H9 (cell line): ENCODE results near the gene MMP23B. TPM values are rescaled to one million over a fixed set of nuclear protein-coding genes. Genes with fewer than 3 reads are reported as not detected.

Experiments used
- DNase-seq: peaks from one replicate; pipeline ENCODE4 v3.0.0-alpha.2; 2017
- H2AFZ ChIP-seq: one replicate; pipeline ENCODE4 v1.6.1; 2013; ENCODE audit warnings: mild to moderate bottlenecking, low read length, control low read depth, moderate library complexity
- H2AK5ac ChIP-seq: 2 replicates; pipeline ENCODE4 v1.6.1; 2013; ENCODE audit warnings: low read length, control low read depth, mixed read lengths; ENCODE audit not compliant: insufficient read length
- H2BK120ac ChIP-seq: one replicate; pipeline ENCODE4 v1.6.1; 2013; ENCODE audit warnings: low read depth, mild to moderate bottlenecking, low read length, control low read depth, inconsistent platforms; ENCODE audit not compliant: poor library complexity, severe bottlenecking
- H2BK12ac ChIP-seq: 2 replicates; pipeline ENCODE4 v1.6.1; 2013; ENCODE audit warnings: low read length, control low read depth, mixed read lengths, low read depth; ENCODE audit not compliant: insufficient read length
- H2BK15ac ChIP-seq: 2 replicates; pipeline ENCODE4 v1.6.1; 2013; ENCODE audit warnings: low read depth, low read length, control low read depth
- H2BK20ac ChIP-seq: one replicate; pipeline ENCODE4 v1.6.1; 2013; ENCODE audit warnings: low read depth, mild to moderate bottlenecking, low read length, control low read depth, inconsistent platforms; ENCODE audit not compliant: poor library complexity, severe bottlenecking
- H2BK5ac ChIP-seq: 2 replicates; pipeline ENCODE4 v1.6.1; 2013; ENCODE audit warnings: low read length, control low read depth, mixed read lengths; ENCODE audit not compliant: insufficient read length
- H3K14ac ChIP-seq: 2 replicates; pipeline ENCODE4 v1.6.1; 2013; ENCODE audit warnings: low read length, control low read depth; ENCODE audit not compliant: insufficient read depth
- H3K18ac ChIP-seq: 2 replicates; pipeline ENCODE4 v1.6.1; 2013; ENCODE audit warnings: low read depth, mild to moderate bottlenecking, mixed read lengths, low read length, control low read depth; ENCODE audit not compliant: insufficient read length
- H3K23ac ChIP-seq: 2 replicates; pipeline ENCODE4 v1.6.1; 2013; ENCODE audit warnings: low read length, control low read depth, mixed read lengths, low read depth; ENCODE audit not compliant: insufficient read length
- H3K23me2 ChIP-seq: 2 replicates; pipeline ENCODE4 v1.6.1; 2013; ENCODE audit warnings: low read depth, mild to moderate bottlenecking, mixed read lengths, low read length, control low read depth; ENCODE audit not compliant: insufficient read length, poor library complexity, severe bottlenecking
- H3K27ac ChIP-seq: 2 replicates; pipeline ENCODE4 v1.5.1; 2013; ENCODE audit warnings: low read length, control low read depth, mixed read lengths, low read depth; ENCODE audit not compliant: insufficient read length
- H3K27me3 ChIP-seq: 2 replicates; pipeline ENCODE4 v1.6.1; 2013; ENCODE audit warnings: low read length, control low read depth, inconsistent platforms; ENCODE audit not compliant: insufficient read depth
- H3K4ac ChIP-seq: 2 replicates; pipeline ENCODE4 v1.6.1; 2013; ENCODE audit warnings: low read depth, mild to moderate bottlenecking, control low read depth, inconsistent platforms, low read length, moderate library complexity
- H3K4me1 ChIP-seq: 2 replicates; pipeline ENCODE4 v1.6.1; 2013; ENCODE audit warnings: low read length, control low read depth, inconsistent platforms; ENCODE audit not compliant: insufficient read depth
- H3K4me2 ChIP-seq: 2 replicates; pipeline ENCODE4 v1.6.1; 2013; ENCODE audit warnings: low read length, control low read depth, mixed read lengths; ENCODE audit not compliant: insufficient read length, insufficient read depth
- H3K56ac ChIP-seq: 2 replicates; pipeline ENCODE4 v1.6.1; 2013; ENCODE audit warnings: low read depth, mild to moderate bottlenecking, mixed read lengths, low read length, control low read depth; ENCODE audit not compliant: insufficient read length
- H3K79me1 ChIP-seq: 2 replicates; pipeline ENCODE4 v1.6.1; 2013; ENCODE audit warnings: low read depth, mild to moderate bottlenecking, moderate library complexity, low read length, control low read depth, inconsistent platforms; ENCODE audit not compliant: insufficient read depth, poor library complexity, severe bottlenecking
- H3K79me2 ChIP-seq: 2 replicates; pipeline ENCODE4 v1.6.1; 2013; ENCODE audit warnings: low read length, control low read depth, inconsistent platforms; ENCODE audit not compliant: insufficient read depth
- H3K9ac ChIP-seq: 2 replicates; pipeline ENCODE4 v1.6.1; 2013; ENCODE audit warnings: low read length, control low read depth, mixed read lengths; ENCODE audit not compliant: insufficient read length; ENCODE audit errors: extremely low read depth
- H3K9me3 ChIP-seq: one replicate; pipeline ENCODE4 v1.6.1; 2013; ENCODE audit warnings: low read depth, low read length, inconsistent platforms; ENCODE audit not compliant: control insufficient read depth
- H3T11ph ChIP-seq: one replicate; pipeline ENCODE4 v1.6.1; 2013; ENCODE audit warnings: mild to moderate bottlenecking, low read length, control low read depth, inconsistent platforms
- H4K20me1 ChIP-seq: one replicate; pipeline ENCODE4 v1.6.1; 2013; ENCODE audit not compliant: control insufficient read depth, insufficient read length, insufficient read depth
- H4K5ac ChIP-seq: 2 replicates; pipeline ENCODE4 v1.6.1; 2013; ENCODE audit warnings: low read depth, mild to moderate bottlenecking, mixed read lengths, low read length, control low read depth; ENCODE audit not compliant: insufficient read length
- H4K8ac ChIP-seq: replicated peaks from 2 replicates; pipeline ENCODE4 v1.6.1; 2013; ENCODE audit warnings: low read length, control low read depth, mixed read lengths, low read depth; ENCODE audit not compliant: insufficient read length
- H4K91ac ChIP-seq: 2 replicates; pipeline ENCODE4 v1.6.1; 2013; ENCODE audit warnings: low read depth, mild to moderate bottlenecking, moderate library complexity, mixed read lengths, low read length, control low read depth; ENCODE audit not compliant: insufficient read length
- H3K27ac Mint-ChIP-seq, 3 experiments: 2 replicates in 2 of 3; 3 replicates in 1 of 3; pipeline ENCODE4 v1.8.0; 2020 to 2021; ENCODE audit warnings: mixed read lengths in 3 of 3, mild to moderate bottlenecking in 1 of 3, moderate library complexity in 1 of 3
- H3K27me3 Mint-ChIP-seq: 2 replicates; pipeline ENCODE4 v1.8.0; 2021; ENCODE audit warnings: low read depth, mild to moderate bottlenecking, moderate library complexity, mixed read lengths
- H3K36me3 Mint-ChIP-seq, 3 experiments: 2 replicates in 2 of 3; 3 replicates in 1 of 3; pipeline ENCODE4 v1.8.0; 2020 to 2021; ENCODE audit warnings: low read depth in 3 of 3, mixed read lengths in 3 of 3; ENCODE audit not compliant: insufficient read depth in 1 of 3
- H3K4me1 Mint-ChIP-seq, 2 experiments: 2 replicates each; pipeline ENCODE4 v1.8.0; 2020; ENCODE audit warnings: mixed read lengths in 2 of 2
- H3K4me3 Mint-ChIP-seq, 2 experiments: 2 replicates in 1 of 2; 3 replicates in 1 of 2; pipeline ENCODE4 v1.8.0; 2020 to 2021; ENCODE audit warnings: mild to moderate bottlenecking in 2 of 2, mixed read lengths in 2 of 2, moderate library complexity in 1 of 2
- H3K9me3 Mint-ChIP-seq, 2 experiments: 2 replicates in 1 of 2; 3 replicates in 1 of 2; pipeline ENCODE4 v1.8.0; 2020; ENCODE audit warnings: mild to moderate bottlenecking in 2 of 2, mixed read lengths in 2 of 2, moderate library complexity in 1 of 2
- WGBS: extraction: QIAGEN DNeasy Blood & Tissue Kit; methylation state at CpG from one replicate; pipeline ENCODE4 v1.1.7; 2013; ENCODE audit warnings: missing lambda C conversion rate, low lambda C conversion rate, mixed read lengths; ENCODE audit not compliant: insufficient read length; ENCODE audit errors: extremely low coverage; 5-methylcytosine and 5-hydroxymethylcytosine counted together
- total RNA-seq: library from RNA; stranded (reverse); gene quantifications from 2 replicates; pipeline ENCODE4 v1.2.1, GENCODE V29; 2021
- TF ChIP-seq, protein P1 (sequence below): fragments of 200-600 bp; sonication (generic); conservative IDR thresholded peaks from 3 replicates; pipeline ENCODE4 v1.8.0; 2021; ENCODE audit warnings: antibody characterized with exemption, mild to moderate bottlenecking

MMP23B gene
- total RNA-seq, 1 experiment from 2014 or later, result 12.5 TPM

DNA sequence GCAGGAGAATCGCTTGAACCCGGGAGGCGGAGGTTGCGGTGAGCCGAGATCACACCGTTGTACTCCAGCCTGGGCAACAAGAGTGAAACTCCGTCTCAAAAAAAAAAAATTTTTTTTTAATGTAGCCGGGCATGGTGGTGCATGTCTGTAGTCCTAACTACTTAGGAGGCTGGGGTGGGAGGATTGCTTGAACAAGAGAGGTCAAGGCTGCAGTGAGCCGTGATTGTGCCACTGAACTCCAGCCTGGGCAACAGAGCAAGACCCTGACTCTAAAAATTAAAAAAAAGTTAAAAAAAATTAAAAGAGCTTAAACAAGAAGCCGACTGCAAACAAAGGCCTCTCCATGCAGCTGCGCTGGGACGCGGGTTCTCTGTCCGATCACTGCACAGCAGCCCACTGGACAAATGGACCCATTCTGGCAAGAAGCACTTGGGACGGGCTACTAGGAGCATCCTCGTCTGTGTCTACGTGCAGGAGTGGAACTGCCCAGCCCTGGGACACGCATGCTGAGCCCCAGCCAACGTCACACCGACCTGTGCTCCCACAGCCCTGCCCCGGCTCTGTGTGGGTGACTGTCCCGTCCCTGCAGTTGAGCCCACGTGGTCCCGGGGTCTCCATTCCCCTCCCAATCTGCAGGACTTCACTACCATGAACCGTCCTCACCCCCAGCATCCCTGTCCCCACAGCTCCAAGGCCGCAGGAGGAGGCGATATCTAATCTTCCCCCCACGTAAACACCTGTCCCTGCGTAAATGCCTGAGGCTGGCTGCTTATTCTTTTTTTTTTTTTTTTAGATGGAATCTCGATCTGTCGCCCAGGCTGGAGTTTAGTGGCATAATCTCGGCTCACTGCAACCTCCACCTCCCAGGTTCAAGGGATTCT is 48.3 kb downstream of the MMP23B start:
- H3K9me3 Mint-ChIP-seq, result no peaks in the 10 kb centered on the region
- Histone ChIP-seq H3K4me2 (no peak overlapping the region), H3K79me2 (peaks cover 2% of the 10 kb centered on the region; the same call in 1 of the 2 replicates), H3K56ac (no peak overlapping the region), H3K79me1 (no peaks in the 10 kb centered on the region), H3K4me1 (peaks cover 5% of the 10 kb centered on the region; the same call in 1 of the 2 replicates), H3K9ac (no peak overlapping the region), H4K91ac (no peak overlapping the region), H3K14ac (no peak overlapping the region), H3T11ph (no peak overlapping the region), H3K27me3 (no peaks in the 10 kb centered on the region), H2AFZ (no peak overlapping the region), H4K5ac (no peak overlapping the region), H2BK5ac (no peak overlapping the region), H2BK20ac (no peak overlapping the region), H3K23ac (no peak overlapping the region), H3K18ac (no peak overlapping the region), H3K9me3 (no peaks in the 10 kb centered on the region), H3K27ac (no peak overlapping the region), H2BK120ac (no peak overlapping the region), H4K20me1 (no peaks in the 10 kb centered on the region), H3K23me2 (no peaks in the 10 kb centered on the region), H4K8ac (no peak overlapping the region), H2AK5ac (no peak overlapping the region), H2BK12ac (no peak overlapping the region), H3K4ac (no peak overlapping the region), H2BK15ac (no peak overlapping the region)
- TF ChIP-seq, protein P1, sequence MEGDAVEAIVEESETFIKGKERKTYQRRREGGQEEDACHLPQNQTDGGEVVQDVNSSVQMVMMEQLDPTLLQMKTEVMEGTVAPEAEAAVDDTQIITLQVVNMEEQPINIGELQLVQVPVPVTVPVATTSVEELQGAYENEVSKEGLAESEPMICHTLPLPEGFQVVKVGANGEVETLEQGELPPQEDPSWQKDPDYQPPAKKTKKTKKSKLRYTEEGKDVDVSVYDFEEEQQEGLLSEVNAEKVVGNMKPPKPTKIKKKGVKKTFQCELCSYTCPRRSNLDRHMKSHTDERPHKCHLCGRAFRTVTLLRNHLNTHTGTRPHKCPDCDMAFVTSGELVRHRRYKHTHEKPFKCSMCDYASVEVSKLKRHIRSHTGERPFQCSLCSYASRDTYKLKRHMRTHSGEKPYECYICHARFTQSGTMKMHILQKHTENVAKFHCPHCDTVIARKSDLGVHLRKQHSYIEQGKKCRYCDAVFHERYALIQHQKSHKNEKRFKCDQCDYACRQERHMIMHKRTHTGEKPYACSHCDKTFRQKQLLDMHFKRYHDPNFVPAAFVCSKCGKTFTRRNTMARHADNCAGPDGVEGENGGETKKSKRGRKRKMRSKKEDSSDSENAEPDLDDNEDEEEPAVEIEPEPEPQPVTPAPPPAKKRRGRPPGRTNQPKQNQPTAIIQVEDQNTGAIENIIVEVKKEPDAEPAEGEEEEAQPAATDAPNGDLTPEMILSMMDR, result no peak
- WGBS, result no CpG with 5 or more reads among the region's 32 CpGs
- H3K4me3 Mint-ChIP-seq, result no peak overlapping the region
- H3K27ac Mint-ChIP-seq, result no peak overlapping the region
- no peak for DNase-seq
- H3K4me1 Mint-ChIP-seq, result peaks cover 32 to 40% of the 10 kb centered on the region in 2 experiments
- no peaks in the 10 kb centered on the region for H3K27me3 Mint-ChIP-seq
- peaks cover 0 to 9% (median 5%) of the 10 kb centered on the region in 3 experiments; a peak in 4 of 7 replicates for H3K36me3 Mint-ChIP-seq
